Erythroblast (primary cell): ENCODE results near the gene RGS7.

Experiments used
- GATA1 ChIP-seq: IDR thresholded peaks from 2 replicates; pipeline ENCODE4 v1.6.1; 2011; ENCODE audit warnings: low read depth, mild to moderate bottlenecking, control low read depth, low read length, moderate library complexity
- POLR2A ChIP-seq: IDR thresholded peaks from 2 replicates; pipeline ENCODE4 v1.6.1; 2011; ENCODE audit warnings: mild to moderate bottlenecking, low read length

DNA sequence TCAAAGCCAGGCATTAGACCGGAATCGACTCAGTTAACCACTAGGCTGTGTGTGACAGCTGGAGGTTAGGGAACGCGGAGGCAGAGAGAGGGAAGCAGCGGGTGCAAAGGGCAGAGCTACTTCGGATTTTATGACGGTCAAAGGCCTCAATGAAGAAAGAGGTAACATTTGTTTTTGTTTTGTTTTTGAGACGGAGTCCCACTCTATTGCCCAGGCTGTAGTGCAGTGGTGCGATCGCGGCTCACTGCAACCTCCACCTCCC is 468.3 kb downstream of the RGS7 start:
- TF ChIP-seq POLR2A (no peak), GATA1 (no peak)
